Stimulated activated CD8-positive, alpha-beta memory T cell treated with anti-CD3 and anti-CD28 coated beads, Interleukin-12 subunit alpha, Interleukin-12 subunit beta, amount 100 ng/mL, for 24 hours (primary cell): ENCODE results near the gene MLH3.

Experiments used
- DNase-seq: peaks from one replicate; pipeline ENCODE4 v3.0.0-alpha.2; 2020; ENCODE audit errors: extremely low read depth

MLH3 gene

GRCh38 chr14:74965486-74966153 is 85.6 kb downstream of the MLH3 start:
- no peak for DNase-seq

- DNase-seq, result no peak
Observed at GRCh38 chr14:74964787-74965485, 86.3 kb downstream of the MLH3 start.
